SK-N-SH (cell line): Measurements from ENCODE around the gene OSBPL2.

ENCODE experiments used
- CHD2 ChIP-seq: fragments of 150-350 bp; IDR thresholded peaks from 2 replicates; pipeline ENCODE4 v1.6.1; 2018; ENCODE audit warnings: low read length; ENCODE audit not compliant: partially characterized antibody
- ELF1 ChIP-seq: IDR thresholded peaks from 2 replicates; pipeline ENCODE4 v1.4.0; 2012
- FOSL2 ChIP-seq: IDR thresholded peaks from 2 replicates; pipeline ENCODE4 v1.4.0; 2012; ENCODE audit warnings: low read depth, mild to moderate bottlenecking, moderate library complexity, borderline replicate concordance
- RAD21 ChIP-seq: IDR thresholded peaks from 2 replicates; pipeline ENCODE4 v1.6.1; 2012; ENCODE audit warnings: mild to moderate bottlenecking, low read length
- SMC3 ChIP-seq: IDR thresholded peaks from 2 replicates; pipeline ENCODE4 v1.6.1; 2012; ENCODE audit warnings: low read depth, low read length, improper control_type of control experiment
- TAF1 ChIP-seq: IDR thresholded peaks from 2 replicates; pipeline ENCODE4 v1.6.1; 2012; ENCODE audit warnings: low read depth, mild to moderate bottlenecking, low read length, moderate library complexity, borderline replicate concordance
- USF2 ChIP-seq: fragments of 150-350 bp; IDR thresholded peaks from 2 replicates; pipeline ENCODE4 v1.6.1; 2017; ENCODE audit warnings: antibody characterized with exemption, low read length, low read depth, borderline replicate concordance
- YY1 ChIP-seq: IDR thresholded peaks from 2 replicates; pipeline ENCODE4 v1.4.0; 2012; ENCODE audit warnings: low read depth, mild to moderate bottlenecking
- TF ChIP-seq, protein P1 (sequence below): fragments of 150-350 bp; IDR thresholded peaks from 2 replicates; pipeline ENCODE4 v1.6.1; 2016; ENCODE audit warnings: mild to moderate bottlenecking, low read depth, low read length
- TF ChIP-seq, protein P2 (sequence below): fragments of 200-600 bp; sonication (generic); IDR thresholded peaks from 2 replicates; pipeline ENCODE4 v1.6.1; 2017; ENCODE audit warnings: antibody characterized with exemption, mild to moderate bottlenecking, moderate library complexity
- TF ChIP-seq, protein P3 (sequence below): IDR thresholded peaks from 2 replicates; pipeline ENCODE4; 2012

GRCh38 chr20:62321975-62322374 is 83.7 kb downstream of the OSBPL2 start:
- TF ChIP-seq, protein P1, sequence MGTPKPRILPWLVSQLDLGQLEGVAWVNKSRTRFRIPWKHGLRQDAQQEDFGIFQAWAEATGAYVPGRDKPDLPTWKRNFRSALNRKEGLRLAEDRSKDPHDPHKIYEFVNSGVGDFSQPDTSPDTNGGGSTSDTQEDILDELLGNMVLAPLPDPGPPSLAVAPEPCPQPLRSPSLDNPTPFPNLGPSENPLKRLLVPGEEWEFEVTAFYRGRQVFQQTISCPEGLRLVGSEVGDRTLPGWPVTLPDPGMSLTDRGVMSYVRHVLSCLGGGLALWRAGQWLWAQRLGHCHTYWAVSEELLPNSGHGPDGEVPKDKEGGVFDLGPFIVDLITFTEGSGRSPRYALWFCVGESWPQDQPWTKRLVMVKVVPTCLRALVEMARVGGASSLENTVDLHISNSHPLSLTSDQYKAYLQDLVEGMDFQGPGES: no peak
- TF ChIP-seq RAD21 (no peak), CHD2 (no peak), YY1 (no peak), FOSL2 (no peak), TAF1 (no peak), USF2 (no peak), ELF1 (no peak), SMC3 (no peak)
- TF ChIP-seq, protein P2, sequence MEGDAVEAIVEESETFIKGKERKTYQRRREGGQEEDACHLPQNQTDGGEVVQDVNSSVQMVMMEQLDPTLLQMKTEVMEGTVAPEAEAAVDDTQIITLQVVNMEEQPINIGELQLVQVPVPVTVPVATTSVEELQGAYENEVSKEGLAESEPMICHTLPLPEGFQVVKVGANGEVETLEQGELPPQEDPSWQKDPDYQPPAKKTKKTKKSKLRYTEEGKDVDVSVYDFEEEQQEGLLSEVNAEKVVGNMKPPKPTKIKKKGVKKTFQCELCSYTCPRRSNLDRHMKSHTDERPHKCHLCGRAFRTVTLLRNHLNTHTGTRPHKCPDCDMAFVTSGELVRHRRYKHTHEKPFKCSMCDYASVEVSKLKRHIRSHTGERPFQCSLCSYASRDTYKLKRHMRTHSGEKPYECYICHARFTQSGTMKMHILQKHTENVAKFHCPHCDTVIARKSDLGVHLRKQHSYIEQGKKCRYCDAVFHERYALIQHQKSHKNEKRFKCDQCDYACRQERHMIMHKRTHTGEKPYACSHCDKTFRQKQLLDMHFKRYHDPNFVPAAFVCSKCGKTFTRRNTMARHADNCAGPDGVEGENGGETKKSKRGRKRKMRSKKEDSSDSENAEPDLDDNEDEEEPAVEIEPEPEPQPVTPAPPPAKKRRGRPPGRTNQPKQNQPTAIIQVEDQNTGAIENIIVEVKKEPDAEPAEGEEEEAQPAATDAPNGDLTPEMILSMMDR: no peak
- TF ChIP-seq, protein P3, sequence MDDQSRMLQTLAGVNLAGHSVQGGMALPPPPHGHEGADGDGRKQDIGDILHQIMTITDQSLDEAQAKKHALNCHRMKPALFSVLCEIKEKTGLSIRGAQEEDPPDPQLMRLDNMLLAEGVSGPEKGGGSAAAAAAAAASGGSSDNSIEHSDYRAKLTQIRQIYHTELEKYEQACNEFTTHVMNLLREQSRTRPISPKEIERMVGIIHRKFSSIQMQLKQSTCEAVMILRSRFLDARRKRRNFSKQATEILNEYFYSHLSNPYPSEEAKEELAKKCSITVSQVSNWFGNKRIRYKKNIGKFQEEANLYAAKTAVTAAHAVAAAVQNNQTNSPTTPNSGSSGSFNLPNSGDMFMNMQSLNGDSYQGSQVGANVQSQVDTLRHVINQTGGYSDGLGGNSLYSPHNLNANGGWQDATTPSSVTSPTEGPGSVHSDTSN: no peak
